Measurements from ENCODE around the gene KBTBD3.
A peak's percentile ranks its signal among the peaks of the same experiment; 100 is the strongest.
"Not testable (repeated sequence)": the region's sequence is repeated elsewhere in the genome, so short reads cannot be mapped to it uniquely, and the experiment has no call there.

KBTBD3 gene

GRCh38 chr11:106061954-106062949, 14.9 kb downstream of the KBTBD3 start:
- DNase-seq (ENCODE audit: low read depth in 2 of 2) = no peak

- no peak for DNase-seq (ENCODE audit: low read depth in 2 of 2)
Observed at GRCh38 chr11:106061249-106061784, 15.8 kb downstream of the KBTBD3 start.

- DNase-seq (ENCODE audit: low read depth in 2 of 2) = no peak
Observed at GRCh38 chr11:106059617-106060016, 17.5 kb downstream of the KBTBD3 start.

DNA sequence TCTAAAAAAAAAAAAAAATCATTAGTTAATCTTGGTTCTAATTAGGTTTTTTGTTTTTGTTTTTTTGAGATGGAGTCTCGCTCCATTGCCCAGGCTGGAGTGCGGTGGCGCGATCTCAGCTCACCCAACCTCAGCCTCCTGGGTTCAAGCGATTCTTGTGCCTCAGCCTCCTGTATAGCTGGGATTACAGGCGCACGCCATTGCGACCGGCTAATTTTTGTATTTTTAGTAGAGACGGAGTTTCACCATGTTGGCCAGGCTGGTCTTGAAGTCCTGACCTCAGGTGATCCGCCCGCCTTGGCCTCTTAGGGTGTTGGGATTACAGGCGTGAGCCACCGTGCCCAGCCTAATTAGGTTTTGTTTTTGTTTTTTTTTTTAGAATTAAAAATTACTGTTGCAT, 18.8 kb downstream of the KBTBD3 start:
- DNase-seq (ENCODE audit: low read depth in 2 of 2) = not testable (repeated sequence)

GRCh38 chr11:106051103-106051502, 26.0 kb downstream of the KBTBD3 start:
- no peak for DNase-seq (ENCODE audit: low read depth in 2 of 2)

GRCh38 chr11:106049727-106050476, 27.2 kb downstream of the KBTBD3 start:
- DNase-seq (ENCODE audit: low read depth in 2 of 2) = no peak

DNA sequence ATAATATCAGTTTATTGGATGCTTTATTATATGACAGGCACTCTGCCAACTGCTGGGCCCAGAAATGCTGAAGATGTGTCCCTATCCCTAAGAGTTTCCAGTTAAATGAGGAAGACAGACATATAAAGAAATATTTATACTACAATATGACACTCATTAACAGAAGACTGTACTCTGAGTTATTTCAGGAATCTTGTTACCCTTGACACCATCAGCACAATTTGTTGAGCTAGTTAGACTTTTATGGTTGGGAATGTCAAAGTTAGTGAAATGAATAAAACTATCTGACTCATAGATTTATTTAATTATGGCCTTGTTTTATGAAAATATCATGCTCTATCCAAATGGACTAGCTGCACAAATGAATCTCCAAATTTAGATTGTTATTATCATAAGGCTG, 29.5 kb downstream of the KBTBD3 start:
- DNase-seq (ENCODE audit: low read depth in 2 of 2) = no peak

DNA sequence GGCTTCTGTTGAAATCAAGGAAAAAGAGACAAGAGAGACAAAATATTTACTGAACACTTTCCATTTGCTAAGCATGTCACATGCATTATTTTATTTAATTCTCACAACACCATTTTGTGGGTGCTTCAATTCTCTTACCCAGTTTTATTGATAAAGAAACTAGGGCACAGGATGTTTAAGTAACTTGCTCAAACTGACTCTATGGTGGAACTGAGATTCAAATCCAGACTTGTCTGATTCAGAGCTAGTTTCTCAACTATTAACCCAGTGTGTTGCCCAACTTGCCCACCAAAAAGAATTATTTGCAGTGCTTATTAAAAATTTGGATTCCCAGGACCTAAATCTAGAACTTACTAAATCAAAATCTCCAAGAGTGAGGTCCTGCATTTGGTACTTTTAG, 33.6 kb downstream of the KBTBD3 start:
- no peak for DNase-seq (ENCODE audit: low read depth in 2 of 2)

DNA sequence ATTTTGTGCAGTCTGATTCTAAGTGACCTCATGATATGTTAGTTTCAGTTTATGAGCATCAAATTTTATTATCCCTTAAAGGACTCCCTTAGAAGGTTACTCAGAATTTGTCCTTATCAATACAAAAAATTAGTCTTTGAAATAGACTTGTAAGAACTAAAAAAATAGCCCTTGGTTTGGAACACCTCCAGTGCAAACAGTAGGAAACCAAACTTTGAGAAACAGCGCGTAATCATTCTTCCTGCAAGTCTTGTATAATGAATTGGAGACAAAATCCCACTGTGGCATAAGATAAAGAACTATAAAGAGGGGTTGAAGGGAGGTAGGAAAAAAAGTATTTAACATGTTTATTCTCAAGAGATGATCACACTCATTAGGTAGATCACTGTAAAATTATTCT, 44.3 kb downstream of the KBTBD3 start:
- DNase-seq (ENCODE audit: low read depth in 2 of 2) = no peak

DNA sequence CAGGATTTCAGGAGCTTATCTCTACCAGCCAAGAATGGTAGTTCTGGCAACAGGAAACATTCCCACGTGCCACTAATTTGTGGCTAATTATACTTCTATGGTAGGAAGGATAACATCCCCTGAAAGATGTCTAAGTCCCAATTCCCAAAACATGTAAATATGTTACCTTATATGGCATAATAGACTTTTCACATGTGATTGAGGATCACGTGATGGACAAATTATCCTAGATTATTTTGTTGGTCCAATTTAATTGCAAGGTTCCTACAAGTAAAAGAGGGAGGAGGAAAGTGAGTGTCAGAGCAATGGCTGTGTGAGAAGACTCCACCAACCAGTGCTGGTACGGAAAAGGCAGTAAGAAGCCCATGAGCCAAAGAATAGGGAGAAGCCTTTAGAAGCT, 45.2 kb downstream of the KBTBD3 start:
- no peak for DNase-seq (ENCODE audit: low read depth in 2 of 2)

DNA sequence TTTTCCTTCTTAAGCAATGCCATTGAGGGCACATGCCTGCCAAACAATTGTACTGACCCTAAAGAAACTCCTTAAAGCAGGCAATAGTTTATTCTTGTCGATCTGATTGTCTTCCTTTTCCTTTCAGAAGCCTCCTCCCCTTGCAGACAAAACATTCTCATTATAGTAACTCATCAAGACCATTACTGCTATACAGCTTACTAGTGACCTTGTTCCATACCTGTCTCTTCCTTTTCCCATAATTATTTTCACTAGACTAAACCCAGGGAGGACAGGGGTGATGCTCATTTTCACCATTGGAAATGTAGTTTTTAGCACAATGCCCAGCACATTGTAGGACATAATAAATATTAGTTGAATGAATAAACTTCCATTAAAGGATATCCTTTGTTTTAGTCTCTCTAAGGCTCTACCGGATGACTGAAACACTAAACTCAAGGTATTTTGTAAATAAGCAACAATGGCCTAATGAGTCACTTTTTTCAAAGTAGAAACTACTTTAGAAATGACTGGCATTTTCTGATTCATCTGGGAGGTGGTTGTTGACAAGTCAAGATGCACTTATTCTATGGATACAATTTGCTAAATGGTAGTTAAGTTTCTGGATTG, 45.8 kb downstream of the KBTBD3 start:
- no peak for DNase-seq (ENCODE audit: low read depth in 2 of 2)

GRCh38 chr11:106030609-106031008, 46.5 kb downstream of the KBTBD3 start:
- no peak for DNase-seq (ENCODE audit: low read depth in 2 of 2)

DNA sequence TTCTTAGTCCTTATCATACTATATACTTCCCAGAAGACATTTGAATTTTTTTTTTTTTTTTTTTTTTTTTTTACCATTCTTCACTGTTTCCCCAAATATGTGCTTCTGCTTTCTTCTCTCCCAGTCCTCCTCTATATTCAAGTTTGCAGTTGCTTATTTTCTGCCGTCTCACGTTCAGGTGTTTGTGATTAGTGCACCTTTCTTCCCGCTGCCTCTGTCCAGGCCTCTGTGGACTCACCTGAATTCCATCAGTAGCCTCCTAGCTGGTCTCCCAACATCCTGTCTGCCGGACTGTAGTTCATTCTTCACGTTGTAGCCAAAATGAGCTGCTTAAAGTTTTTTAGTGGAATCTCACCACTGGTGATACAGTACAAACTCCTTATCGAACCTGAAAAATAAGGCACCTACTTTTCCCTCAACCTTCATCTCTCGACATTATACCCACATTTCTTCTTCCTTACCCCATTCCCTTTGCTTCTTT, 54.3 kb downstream of the KBTBD3 start:
- no peak for DNase-seq (ENCODE audit: low read depth in 2 of 2)

GRCh38 chr11:106021967-106022794, 55.0 kb downstream of the KBTBD3 start, which contains the start of gene MSANTD4:
MSANTD4 (minus strand) TSS chr11:106022240; CDS start chr11:106010917, 11,323 bp downstream.
- DNase-seq (ENCODE audit: low read depth in 2 of 2) = peak; percentile 94

DNA sequence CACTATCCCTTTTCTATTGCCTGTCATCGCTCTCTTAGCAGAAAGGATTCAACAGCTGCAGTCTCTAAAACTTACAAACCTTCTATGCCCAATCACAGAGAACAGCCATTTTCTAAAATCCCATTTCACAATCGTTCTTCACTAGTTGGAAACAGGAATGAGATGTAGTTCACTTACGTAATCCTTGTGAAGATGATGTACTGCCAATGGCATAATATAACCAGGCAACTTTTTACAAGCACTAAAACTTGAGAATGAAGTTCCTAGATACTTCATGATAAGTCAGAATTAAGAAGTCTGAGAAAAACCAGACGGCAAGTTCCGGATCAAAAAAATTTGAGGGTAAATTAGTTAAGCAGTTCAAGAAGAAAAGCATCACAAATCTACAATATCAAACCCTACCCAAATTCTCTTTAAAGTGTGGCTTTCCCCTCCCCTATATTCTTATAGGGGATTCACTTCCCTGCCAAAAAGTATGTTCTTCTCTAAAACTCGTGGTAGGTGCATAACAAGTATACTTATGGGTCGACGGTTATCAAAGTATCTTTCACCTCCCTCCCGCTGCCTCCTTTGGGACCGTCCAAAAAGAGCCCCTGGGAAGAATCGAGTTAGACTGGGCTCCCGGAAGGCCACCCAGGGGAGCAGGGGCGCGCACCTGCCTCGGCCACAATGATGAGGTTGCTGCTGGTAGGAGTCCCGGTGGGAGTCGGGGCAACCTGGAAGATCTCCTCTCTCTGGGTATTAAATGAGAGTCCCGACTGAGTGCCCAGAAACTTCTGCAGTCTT, 55.8 kb downstream of the KBTBD3 start:
- DNase-seq (ENCODE audit: low read depth in 2 of 2) = no peak

GRCh38 chr11:106017093-106017492, 60.1 kb downstream of the KBTBD3 start:
- DNase-seq (ENCODE audit: low read depth in 2 of 2) = no peak

DNA sequence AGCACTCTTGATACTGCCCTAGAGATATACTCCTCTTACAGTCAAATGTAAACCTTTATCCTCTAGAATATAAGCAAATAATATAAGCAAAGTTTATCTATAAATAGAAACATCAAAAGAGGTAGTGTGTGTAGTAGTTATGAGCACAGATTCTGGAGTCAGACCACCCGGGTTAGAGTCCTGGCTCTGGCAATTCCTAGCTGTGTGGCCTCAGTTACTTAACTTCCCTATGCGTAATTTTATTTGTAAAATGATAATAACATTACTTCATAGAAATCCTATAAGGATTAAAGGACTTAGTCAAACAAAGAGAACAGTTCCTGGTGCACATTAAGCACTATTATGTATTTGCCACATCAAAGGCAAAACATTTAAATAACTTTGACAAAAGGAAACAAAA, 62.1 kb downstream of the KBTBD3 start:
- DNase-seq (ENCODE audit: low read depth in 2 of 2) = no peak

DNA sequence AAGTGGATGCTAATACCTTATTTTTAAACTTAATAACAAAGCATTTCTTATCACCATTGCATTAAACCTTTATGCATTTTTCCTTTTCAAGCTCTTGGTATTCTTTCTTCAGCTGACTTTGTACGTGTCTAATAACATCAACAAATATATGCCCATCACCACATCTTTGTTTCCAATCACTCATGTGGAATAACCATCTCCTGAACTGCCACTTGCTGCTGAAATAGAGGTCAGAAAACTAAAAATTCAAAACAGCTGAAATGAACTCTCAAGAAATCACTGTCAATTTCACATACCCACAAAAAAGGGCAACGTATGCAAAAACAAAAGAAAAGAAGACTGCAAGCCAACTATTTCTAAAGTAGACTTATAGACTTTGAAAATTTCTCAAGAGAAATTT, 62.5 kb downstream of the KBTBD3 start:
- no peak for DNase-seq (ENCODE audit: low read depth in 2 of 2)

DNA sequence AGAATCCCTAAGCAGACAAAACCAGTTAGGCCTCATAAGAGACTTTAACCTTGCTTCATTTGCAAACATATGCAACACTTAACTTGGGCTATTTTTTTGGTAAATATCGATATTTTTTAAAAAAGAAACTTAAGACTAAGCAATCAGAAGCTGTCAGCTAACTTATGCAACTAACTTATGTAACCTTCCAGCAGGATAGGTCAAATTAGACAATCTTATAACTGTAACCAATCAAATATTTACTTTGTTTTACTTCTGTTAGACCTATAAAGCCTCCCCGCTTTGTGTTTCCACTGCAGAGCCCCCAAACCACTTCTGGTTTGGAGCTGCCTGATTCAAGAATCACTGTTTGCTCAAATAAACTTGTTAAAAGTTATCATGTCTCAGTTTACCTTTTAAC, 63.1 kb downstream of the KBTBD3 start:
- no peak for DNase-seq (ENCODE audit: low read depth in 2 of 2)

DNA sequence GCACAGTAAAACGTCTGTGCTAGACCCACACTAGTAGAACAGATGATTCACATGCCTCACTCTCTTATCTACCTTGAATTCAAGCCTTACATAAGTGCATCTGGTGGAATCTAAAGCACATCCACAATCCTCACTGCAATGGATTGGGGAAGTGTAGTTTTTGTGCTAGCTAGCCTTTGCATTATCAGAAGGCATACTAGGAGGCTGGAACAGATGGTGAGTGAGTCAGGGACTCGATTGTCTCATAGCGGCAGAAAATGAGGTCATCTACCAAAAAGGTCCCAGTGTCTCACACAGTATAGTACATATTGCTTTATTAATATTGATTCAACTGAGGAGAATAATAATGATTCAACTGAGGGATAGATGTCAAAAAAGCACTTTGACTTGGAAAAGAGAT, 64.4 kb downstream of the KBTBD3 start:
- DNase-seq (ENCODE audit: low read depth in 2 of 2) = no peak
